ENCODE measurements around the gene CREG1.

DNA sequence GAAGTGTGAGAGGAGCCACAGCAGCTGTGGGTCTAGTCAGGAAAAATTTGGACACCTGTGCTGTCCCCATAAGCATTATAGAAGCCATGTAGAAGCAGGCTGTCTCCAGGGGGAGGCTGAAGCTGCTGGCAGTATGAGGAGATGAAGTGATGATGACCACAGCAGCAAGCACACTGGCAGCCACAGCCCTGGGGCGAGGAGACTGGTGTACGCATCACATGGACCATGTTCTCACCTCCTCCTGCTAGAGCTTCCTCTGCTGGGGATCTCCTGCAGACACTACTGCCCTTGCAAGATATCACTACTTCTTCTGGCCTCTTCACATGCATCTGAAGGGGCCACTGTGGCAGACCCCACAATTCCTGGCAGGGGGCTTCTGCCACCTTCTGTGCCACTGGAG is 33.8 kb upstream of the CREG1 start:
- TF ChIP-seq ZBTB20 (tag by site-specific recombination; IDR thresholded peaks at IDR 0.05) (no peak), ZNF423 (tag by site-specific recombination; IDR thresholded peaks at IDR 0.05) (no peak), ZBTB7A (tag by site-specific recombination; IDR thresholded peaks at IDR 0.05; ENCODE audit: low read depth) (no peak), SALL2 (tag by site-specific recombination; IDR thresholded peaks at IDR 0.05; ENCODE audit: borderline replicate concordance) (no peak), ZNF530 (tag by site-specific recombination; IDR thresholded peaks at IDR 0.05; ENCODE audit: low read depth) (no peak), MYNN (tag by site-specific recombination; IDR thresholded peaks at IDR 0.05; ENCODE audit: borderline replicate concordance) (no peak), ZNF610 (tag by site-specific recombination; IDR thresholded peaks at IDR 0.05; ENCODE audit: borderline replicate concordance) (no peak)
- TF ChIP-seq, protein P1, sequence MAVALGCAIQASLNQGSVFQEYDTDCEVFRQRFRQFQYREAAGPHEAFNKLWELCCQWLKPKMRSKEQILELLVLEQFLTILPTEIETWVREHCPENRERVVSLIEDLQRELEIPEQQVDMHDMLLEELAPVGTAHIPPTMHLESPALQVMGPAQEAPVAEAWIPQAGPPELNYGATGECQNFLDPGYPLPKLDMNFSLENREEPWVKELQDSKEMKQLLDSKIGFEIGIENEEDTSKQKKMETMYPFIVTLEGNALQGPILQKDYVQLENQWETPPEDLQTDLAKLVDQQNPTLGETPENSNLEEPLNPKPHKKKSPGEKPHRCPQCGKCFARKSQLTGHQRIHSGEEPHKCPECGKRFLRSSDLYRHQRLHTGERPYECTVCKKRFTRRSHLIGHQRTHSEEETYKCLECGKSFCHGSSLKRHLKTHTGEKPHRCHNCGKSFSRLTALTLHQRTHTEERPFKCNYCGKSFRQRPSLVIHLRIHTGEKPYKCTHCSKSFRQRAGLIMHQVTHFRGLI (tag by site-specific recombination; IDR thresholded peaks at IDR 0.05), result no peak
- TF ChIP-seq, protein P2, sequence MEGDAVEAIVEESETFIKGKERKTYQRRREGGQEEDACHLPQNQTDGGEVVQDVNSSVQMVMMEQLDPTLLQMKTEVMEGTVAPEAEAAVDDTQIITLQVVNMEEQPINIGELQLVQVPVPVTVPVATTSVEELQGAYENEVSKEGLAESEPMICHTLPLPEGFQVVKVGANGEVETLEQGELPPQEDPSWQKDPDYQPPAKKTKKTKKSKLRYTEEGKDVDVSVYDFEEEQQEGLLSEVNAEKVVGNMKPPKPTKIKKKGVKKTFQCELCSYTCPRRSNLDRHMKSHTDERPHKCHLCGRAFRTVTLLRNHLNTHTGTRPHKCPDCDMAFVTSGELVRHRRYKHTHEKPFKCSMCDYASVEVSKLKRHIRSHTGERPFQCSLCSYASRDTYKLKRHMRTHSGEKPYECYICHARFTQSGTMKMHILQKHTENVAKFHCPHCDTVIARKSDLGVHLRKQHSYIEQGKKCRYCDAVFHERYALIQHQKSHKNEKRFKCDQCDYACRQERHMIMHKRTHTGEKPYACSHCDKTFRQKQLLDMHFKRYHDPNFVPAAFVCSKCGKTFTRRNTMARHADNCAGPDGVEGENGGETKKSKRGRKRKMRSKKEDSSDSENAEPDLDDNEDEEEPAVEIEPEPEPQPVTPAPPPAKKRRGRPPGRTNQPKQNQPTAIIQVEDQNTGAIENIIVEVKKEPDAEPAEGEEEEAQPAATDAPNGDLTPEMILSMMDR (tag by site-specific recombination; IDR thresholded peaks at IDR 0.05), result no peak
- TF ChIP-seq, protein P3, sequence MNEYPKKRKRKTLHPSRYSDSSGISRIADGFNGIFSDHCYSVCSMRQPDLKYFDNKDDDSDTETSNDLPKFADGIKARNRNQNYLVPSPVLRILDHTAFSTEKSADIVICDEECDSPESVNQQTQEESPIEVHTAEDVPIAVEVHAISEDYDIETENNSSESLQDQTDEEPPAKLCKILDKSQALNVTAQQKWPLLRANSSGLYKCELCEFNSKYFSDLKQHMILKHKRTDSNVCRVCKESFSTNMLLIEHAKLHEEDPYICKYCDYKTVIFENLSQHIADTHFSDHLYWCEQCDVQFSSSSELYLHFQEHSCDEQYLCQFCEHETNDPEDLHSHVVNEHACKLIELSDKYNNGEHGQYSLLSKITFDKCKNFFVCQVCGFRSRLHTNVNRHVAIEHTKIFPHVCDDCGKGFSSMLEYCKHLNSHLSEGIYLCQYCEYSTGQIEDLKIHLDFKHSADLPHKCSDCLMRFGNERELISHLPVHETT (tag by site-specific recombination; IDR thresholded peaks at IDR 0.05), result no peak
